Stimulated activated CD8-positive, alpha-beta memory T cell treated with anti-CD3 and anti-CD28 coated beads, Interleukin-15, amount 100 ng/mL, for 24 hours (primary cell): ENCODE data around the gene BLNK.

Source experiments
- DNase-seq: peaks from one replicate; pipeline ENCODE4 v3.0.0-alpha.2; 2020; ENCODE audit warnings: low read depth

BLNK gene

GRCh38 chr10:96288151-96288621 is 16.8 kb upstream of the BLNK start:
- DNase-seq, result no peak

- DNase-seq, result no peak
These were observed 16.2 kb upstream of the BLNK start for GRCh38 chr10:96287392-96288105.

- DNase-seq, result no peak
These were observed 14.0 kb upstream of the BLNK start for GRCh38 chr10:96285331-96285752.

GRCh38 chr10:96283756-96284155 is 12.4 kb upstream of the BLNK start:
- DNase-seq, result no peak

GRCh38 chr10:96283351-96283750 is 12.0 kb upstream of the BLNK start:
- no peak for DNase-seq

- DNase-seq, result no peak
These were observed 10.2 kb upstream of the BLNK start for GRCh38 chr10:96281444-96282029.

GRCh38 chr10:96280859-96281258 is 9.5 kb upstream of the BLNK start:
- DNase-seq, result no peak

GRCh38 chr10:96279191-96279641 is 7.8 kb upstream of the BLNK start:
- no peak for DNase-seq

- no peak for DNase-seq
These were observed 5.5 kb upstream of the BLNK start for GRCh38 chr10:96276831-96277230.

- no peak for DNase-seq
These were observed 5.1 kb upstream of the BLNK start for GRCh38 chr10:96276426-96276825.

- DNase-seq, result no peak
These were observed 4.5 kb upstream of the BLNK start for GRCh38 chr10:96275685-96276418.

GRCh38 chr10:96272316-96273280 is 1.2 kb upstream of the BLNK start:
- DNase-seq, result no peak

- no peak for DNase-seq
These were observed 798 bp downstream of the BLNK start for GRCh38 chr10:96270571-96270970.

- DNase-seq, result no peak
These were observed 1.7 kb downstream of the BLNK start for GRCh38 chr10:96269438-96270300.

- DNase-seq, result no peak
These were observed 2.9 kb downstream of the BLNK start for GRCh38 chr10:96268341-96268909.

GRCh38 chr10:96267234-96267705 is 4.1 kb downstream of the BLNK start:
- DNase-seq, result no peak

- no peak for DNase-seq
These were observed 5.1 kb downstream of the BLNK start for GRCh38 chr10:96266118-96266770.

GRCh38 chr10:96264938-96265337 is 6.4 kb downstream of the BLNK start:
- DNase-seq, result no peak

- no peak for DNase-seq
These were observed 7.7 kb downstream of the BLNK start for GRCh38 chr10:96263669-96264068.

- DNase-seq, result no peak
These were observed 8.2 kb downstream of the BLNK start for GRCh38 chr10:96263176-96263575.
